Measurements from ENCODE around the gene CBFA2T2. TPM values are rescaled to one million over a fixed set of nuclear protein-coding genes. Genes with fewer than 3 reads are reported as not detected.

CBFA2T2 gene
- total RNA-seq, 1 donor from 2014 or later, result 17.5 TPM

DNA sequence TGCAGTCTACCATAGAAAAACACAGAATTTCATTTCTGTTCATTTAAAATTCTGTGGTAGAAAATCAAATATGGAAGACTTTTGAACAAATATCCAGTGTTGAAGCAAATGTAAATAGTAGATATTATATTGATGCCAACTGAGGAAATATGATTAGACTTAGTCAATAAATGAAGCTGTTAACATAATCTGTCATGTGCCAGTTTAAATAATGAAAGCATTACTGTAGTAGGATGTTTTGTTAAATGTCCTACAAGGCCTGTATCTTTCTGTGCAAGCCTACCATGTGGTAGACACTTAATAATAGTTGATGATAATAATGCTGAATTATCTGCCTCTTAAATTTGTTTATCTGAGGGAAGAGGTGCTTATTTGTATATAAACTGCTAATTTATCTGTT lies 55.9 kb downstream of the CBFA2T2 start:
- TF ChIP-seq CTCF (IDR thresholded peaks at IDR 0.05; ENCODE audit: unreplicated experiment), result no peak
- Mint-ChIP-seq H3K4me1 (ENCODE audit: unreplicated experiment) (no peaks in the 10 kb centered on the region), H3K9me3 (ENCODE audit: unreplicated experiment) (no peaks in the 10 kb centered on the region), H3K36me3 (ENCODE audit: low read depth, unreplicated experiment) (no peaks in the 10 kb centered on the region), H3K27ac (ENCODE audit: unreplicated experiment) (no peak overlapping the region), H3K27me3 (ENCODE audit: unreplicated experiment) (no peaks in the 10 kb centered on the region), H3K4me3 (ENCODE audit: unreplicated experiment) (no peak overlapping the region)
- no peak for DNase-seq (ENCODE audit: low spot score)

- H3K27ac Mint-ChIP-seq (ENCODE audit: unreplicated experiment), result no peak overlapping the region
- H3K4me1 Mint-ChIP-seq (ENCODE audit: unreplicated experiment), result no peaks in the 10 kb centered on the region
- no peak overlapping the region for H3K4me3 Mint-ChIP-seq (ENCODE audit: unreplicated experiment)
- H3K27me3 Mint-ChIP-seq (ENCODE audit: unreplicated experiment), result no peaks in the 10 kb centered on the region
- DNase-seq (ENCODE audit: low spot score), result no peak
- no peaks in the 10 kb centered on the region for H3K9me3 Mint-ChIP-seq (ENCODE audit: unreplicated experiment)
- H3K36me3 Mint-ChIP-seq (ENCODE audit: low read depth, unreplicated experiment), result no peaks in the 10 kb centered on the region
- TF ChIP-seq CTCF (IDR thresholded peaks at IDR 0.05; ENCODE audit: unreplicated experiment), result no peak
Measured at GRCh38 chr20:33549229-33549999, 59.5 kb downstream of the CBFA2T2 start.

DNA sequence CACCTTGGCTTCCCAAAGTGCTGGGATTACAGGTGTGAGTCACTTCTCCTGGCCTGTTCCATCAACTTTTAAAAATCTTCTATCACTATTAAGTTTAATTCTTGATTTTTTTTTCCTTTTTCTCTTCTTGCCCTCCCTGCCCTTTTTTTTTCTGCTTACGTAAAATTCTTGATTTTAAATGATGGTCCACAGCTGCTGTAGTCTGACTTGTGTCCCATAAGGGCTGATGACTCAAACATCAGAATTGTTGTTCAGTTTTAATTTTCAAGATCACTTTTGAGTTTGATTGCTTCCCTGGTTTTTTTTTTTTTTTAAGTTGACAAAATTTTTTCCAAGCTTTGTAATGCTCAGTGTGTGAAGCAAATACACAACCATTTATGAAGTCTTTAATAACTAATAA lies 61.9 kb downstream of the CBFA2T2 start:
- no peaks in the 10 kb centered on the region for H3K4me1 Mint-ChIP-seq (ENCODE audit: unreplicated experiment)
- no peak overlapping the region for H3K4me3 Mint-ChIP-seq (ENCODE audit: unreplicated experiment)
- H3K9me3 Mint-ChIP-seq (ENCODE audit: unreplicated experiment), result no peaks in the 10 kb centered on the region
- no peak for TF ChIP-seq CTCF (IDR thresholded peaks at IDR 0.05; ENCODE audit: unreplicated experiment)
- DNase-seq (ENCODE audit: low spot score), result no peak
- H3K36me3 Mint-ChIP-seq (ENCODE audit: low read depth, unreplicated experiment), result no peaks in the 10 kb centered on the region
- no peaks in the 10 kb centered on the region for H3K27me3 Mint-ChIP-seq (ENCODE audit: unreplicated experiment)
- H3K27ac Mint-ChIP-seq (ENCODE audit: unreplicated experiment), result no peak overlapping the region

DNA sequence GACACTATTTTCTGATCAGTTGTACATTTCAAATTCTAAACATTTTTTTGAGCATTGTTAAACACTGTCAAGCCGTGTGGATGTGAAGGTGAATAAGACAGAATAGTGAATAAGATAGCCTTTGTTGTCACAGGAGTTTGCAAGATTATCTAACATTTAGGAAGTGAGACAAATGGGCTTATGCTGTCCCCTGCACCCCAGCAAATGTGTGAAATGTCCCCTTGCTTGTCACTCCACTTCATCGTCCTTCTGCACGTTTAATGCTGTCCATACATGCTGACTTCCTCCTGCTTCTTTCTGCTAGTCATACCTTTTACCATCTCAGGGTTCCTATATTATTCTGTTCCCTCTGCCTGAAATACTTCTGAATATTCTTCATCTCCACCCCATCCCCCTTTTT lies 62.6 kb downstream of the CBFA2T2 start:
- DNase-seq (ENCODE audit: low spot score), result no peak
- Mint-ChIP-seq H3K36me3 (ENCODE audit: low read depth, unreplicated experiment) (no peaks in the 10 kb centered on the region), H3K9me3 (ENCODE audit: unreplicated experiment) (no peaks in the 10 kb centered on the region), H3K27me3 (ENCODE audit: unreplicated experiment) (no peaks in the 10 kb centered on the region), H3K4me1 (ENCODE audit: unreplicated experiment) (no peaks in the 10 kb centered on the region), H3K27ac (ENCODE audit: unreplicated experiment) (no peak overlapping the region), H3K4me3 (ENCODE audit: unreplicated experiment) (no peak overlapping the region)
- no peak for TF ChIP-seq CTCF (IDR thresholded peaks at IDR 0.05; ENCODE audit: unreplicated experiment)

DNA sequence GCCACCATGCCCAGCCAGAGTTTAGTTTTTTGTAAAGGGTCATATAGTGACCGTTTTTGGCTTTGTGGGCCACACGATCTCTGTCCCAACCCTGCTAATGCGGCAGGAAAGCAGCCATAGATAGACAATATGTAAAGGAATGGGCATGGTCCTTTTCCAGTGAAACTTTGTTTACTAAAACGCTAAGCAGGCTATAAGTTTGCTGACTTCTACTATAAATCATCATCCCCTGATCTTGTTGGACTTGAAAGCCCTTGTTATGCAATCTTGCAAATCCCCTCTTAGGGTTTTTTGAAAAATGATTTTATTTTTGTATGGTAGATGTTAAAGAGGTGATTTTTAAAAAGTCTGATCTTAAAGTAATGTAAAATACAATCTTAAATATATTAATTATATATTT lies 63.6 kb downstream of the CBFA2T2 start:
- Mint-ChIP-seq H3K4me1 (ENCODE audit: unreplicated experiment) (no peaks in the 10 kb centered on the region), H3K4me3 (ENCODE audit: unreplicated experiment) (no peak overlapping the region), H3K36me3 (ENCODE audit: low read depth, unreplicated experiment) (peaks cover 4% of the 10 kb centered on the region), H3K9me3 (ENCODE audit: unreplicated experiment) (no peaks in the 10 kb centered on the region), H3K27me3 (ENCODE audit: unreplicated experiment) (no peaks in the 10 kb centered on the region), H3K27ac (ENCODE audit: unreplicated experiment) (no peak overlapping the region)
- DNase-seq (ENCODE audit: low spot score), result no peak
- no peak for TF ChIP-seq CTCF (IDR thresholded peaks at IDR 0.05; ENCODE audit: unreplicated experiment)

All from endothelial cell (in vitro differentiated cells).